B cell (primary cell): ENCODE results near the gene RAB4A. TPM values are rescaled to one million over a fixed set of nuclear protein-coding genes. Genes with fewer than 3 reads are reported as not detected.

Experiments
- ATAC-seq: fragments of 200-7000 bp; cut with Tn5 transposase; one replicate; pipeline ENCODE4 v1.10.0; 2021; ENCODE audit warnings: low read depth, mild to moderate bottlenecking, moderate number of reproducible peaks, moderate library complexity
- CTCF ChIA-PET: fragments of 350-600 bp; sonication (Branson Sonifier 250); formaldehyde crosslinking; loops from one replicate; lab custom pipeline; 2021; ENCODE audit warnings: antibody characterized with exemption, inconsistent platforms; lab: Charles Lee
- POLR2A ChIA-PET: fragments of 350-600 bp; sonication (Branson Sonifier 250); formaldehyde crosslinking; loops from one replicate; lab custom pipeline; 2021; ENCODE audit warnings: antibody characterized with exemption; lab: Charles Lee
- DNase-seq: peaks from one replicate; pipeline ENCODE4 v3.0.0; 2013
- H2AFZ ChIP-seq: 2 replicates; pipeline ENCODE4 v1.6.1; 2012; ENCODE audit warnings: mild to moderate bottlenecking, low read depth, low read length; ENCODE audit not compliant: insufficient read depth, poor library complexity, severe bottlenecking
- H3K27ac ChIP-seq, 2 donors: 1 replicate in 1 of 2; 2 replicates in 1 of 2; pipeline ENCODE4 v1.5.1; 2012 to 2013; ENCODE audit warnings: low read length in 2 of 2, mild to moderate bottlenecking in 2 of 2, moderate library complexity in 1 of 2
- H3K27me3 ChIP-seq, 4 experiments: fragments of 200-600 bp in 1 of 4; sonication (generic) in 1 of 4; replicated peaks in 1 of 4; 1 replicate in 2 of 4; 2 replicates in 2 of 4; pipeline versions ENCODE4 v1.6.1 to v1.7.0; 2013 to 2016; ENCODE audit warnings: low read length in 3 of 4, mild to moderate bottlenecking in 2 of 4, mixed read lengths in 1 of 4, moderate library complexity in 1 of 4; ENCODE audit not compliant: insufficient read depth in 4 of 4, control insufficient read depth in 3 of 4; ENCODE audit errors: control extremely low read depth in 1 of 4
- H3K36me3 ChIP-seq, 2 experiments: replicated peaks in 1 of 2; 1 replicate in 1 of 2; 2 replicates in 1 of 2; pipeline versions ENCODE4 v1.6.1 to v1.7.1; 2013; ENCODE audit warnings: low read length in 1 of 2; ENCODE audit not compliant: insufficient read depth in 2 of 2, control insufficient read depth in 1 of 2; ENCODE audit errors: control extremely low read depth in 1 of 2, extremely low read depth in 1 of 2
- H3K4me1 ChIP-seq, 2 donors: fragments of 200-600 bp in 1 of 2; sonication (generic) in 1 of 2; 1 replicate in 1 of 2; 2 replicates in 1 of 2; pipeline versions ENCODE4 v1.5.1 to v1.6.1; 2013 to 2017; ENCODE audit warnings: low read length in 2 of 2; ENCODE audit not compliant: control insufficient read depth in 2 of 2, insufficient read depth in 2 of 2
- H3K4me2 ChIP-seq: replicated peaks from 2 replicates; pipeline ENCODE3; 2012; ENCODE audit warnings: mild to moderate bottlenecking, low read depth, low read length; ENCODE audit not compliant: poor library complexity, severe bottlenecking
- H3K4me3 ChIP-seq, 5 experiments: fragments of 200-600 bp in 1 of 5; sonication (generic) in 1 of 5; 1 replicate in 3 of 5; 2 replicates in 2 of 5; pipeline versions ENCODE4 v1.5.1 to v1.7.0; 2011 to 2016; ENCODE audit warnings: low read length in 4 of 5, mild to moderate bottlenecking in 4 of 5, low read depth in 2 of 5, control low read depth in 1 of 5, moderate library complexity in 1 of 5; ENCODE audit not compliant: insufficient read depth in 1 of 5; ENCODE audit errors: control extremely low read depth in 1 of 5, extremely low read depth in 1 of 5
- H3K79me2 ChIP-seq: fragments of 200-600 bp; sonication (generic); one replicate; pipeline ENCODE4 v1.6.0; 2016; ENCODE audit warnings: low read length; ENCODE audit not compliant: control insufficient read depth, insufficient read depth
- H3K9ac ChIP-seq: fragments of 200-600 bp; sonication (generic); 2 replicates; pipeline ENCODE4 v1.6.1; 2017; ENCODE audit warnings: mild to moderate bottlenecking, low read length, moderate library complexity
- H3K9me3 ChIP-seq, 3 donors: one replicate each; pipeline versions ENCODE4 v1.6.1 to v1.7.1; 2013; ENCODE audit warnings: low read length in 2 of 3; ENCODE audit not compliant: control insufficient read depth in 2 of 3, insufficient read depth in 1 of 3; ENCODE audit errors: control extremely low read depth in 1 of 3
- H4K20me1 ChIP-seq: 2 replicates; pipeline ENCODE4 v1.6.0; 2012; ENCODE audit warnings: mild to moderate bottlenecking, low read length; ENCODE audit not compliant: insufficient read depth, control insufficient read depth, poor library complexity, severe bottlenecking
- H3K27ac Mint-ChIP-seq: one replicate; pipeline ENCODE4 v1.8.0; 2021; ENCODE audit warnings: mixed read lengths
- H3K27me3 Mint-ChIP-seq: one replicate; pipeline ENCODE4 v1.8.0; 2021; ENCODE audit warnings: mixed read lengths
- H3K4me1 Mint-ChIP-seq: one replicate; pipeline ENCODE4 v1.8.0; 2021; ENCODE audit warnings: mixed read lengths
- H3K4me3 Mint-ChIP-seq: one replicate; pipeline ENCODE4 v1.8.0; 2021; ENCODE audit warnings: mixed read lengths
- H3K9me3 Mint-ChIP-seq: one replicate; pipeline ENCODE4 v1.8.0; 2022; ENCODE audit warnings: mixed read lengths; ENCODE audit not compliant: insufficient read depth
- CTCF ChIP-seq: fragments of 200-600 bp; IDR thresholded peaks from one replicate; pipeline ENCODE4 v1.8.0; 2022; ENCODE audit warnings: antibody characterized with exemption, mild to moderate bottlenecking
- EZH2 ChIP-seq: IDR thresholded peaks from 2 replicates; pipeline ENCODE4 v1.6.1; 2012; ENCODE audit warnings: borderline replicate concordance, low read depth, mild to moderate bottlenecking, moderate library complexity, low read length; ENCODE audit not compliant: insufficient read depth, poor library complexity, severe bottlenecking
- WGBS: methylation state at CpG from one replicate; pipeline ENCODE4 v1.1.5; 2013; ENCODE audit warnings: missing lambda C conversion rate; ENCODE audit not compliant: insufficient coverage; 5-methylcytosine and 5-hydroxymethylcytosine counted together
- intact Hi-C: fragments of 100-400 bp; cut with micrococcal nuclease; formaldehyde crosslinking; loops from one replicate; pipeline ENCODE4 v1.10.0; 2022
- polyA plus RNA-seq: library from polyadenylated mRNA; depleted of rRNA; stranded (reverse); fragments of >200 nt; gene quantifications from 2 replicates; pipeline ENCODE4 v1.2.3, GENCODE V29; 2012
- total RNA-seq, 2 donors: library from RNA; stranded (reverse); fragments of 120-200 nt in 1 of 2; gene quantifications; 1 replicate in 1 of 2; 2 replicates in 1 of 2; pipeline versions ENCODE4 v1.2.3 to v1.2.4, GENCODE V29; 2013 to 2022

Gene RAB4A
- total and polyA plus RNA-seq, 2 donors (not counting 1 experiment from before 2014, with no cell fraction given): 14.7 to 49.7 TPM

GRCh38 chr1:229264487-229264886, 6.4 kb upstream of the RAB4A start:
- Mint-ChIP-seq H3K27me3 (no peaks in the 10 kb centered on the region), H3K27ac (no peak overlapping the region), H3K4me3 (no peak overlapping the region), H3K4me1 (no peaks in the 10 kb centered on the region), H3K9me3 (peaks cover 3% of the 10 kb centered on the region)
- intact Hi-C loops: no loop called here
- WGBS: 96% methylated on average over 3 of the region's 5 CpGs
- ChIA-PET POLR2A (no interaction called here), CTCF (no interaction called here)
- no peaks in the 10 kb centered on the region for H3K27me3 ChIP-seq
- H2AFZ ChIP-seq: no peak overlapping the region
- H4K20me1 ChIP-seq: no peaks in the 10 kb centered on the region
- H3K9me3 ChIP-seq: peaks cover 0 to 5% (median 2%) of the 10 kb centered on the region in 3 donors
- no peak overlapping the region for H3K4me2 ChIP-seq
- no peak overlapping the region for H3K9ac ChIP-seq
- ATAC-seq (no peak), DNase-seq (no peak)
- TF ChIP-seq CTCF (no peak), EZH2 (no peak)
- no peaks in the 10 kb centered on the region for H3K79me2 ChIP-seq
- no peak overlapping the region for H3K27ac ChIP-seq
- H3K36me3 ChIP-seq: no peaks in the 10 kb centered on the region
- no peak overlapping the region for H3K4me3 ChIP-seq
- H3K4me1 ChIP-seq: no peaks in the 10 kb centered on the region

GRCh38 chr1:229266274-229266673, 4.6 kb upstream of the RAB4A start:
- Mint-ChIP-seq H3K9me3 (peaks cover 3% of the 10 kb centered on the region), H3K4me3 (no peak overlapping the region), H3K4me1 (no peaks in the 10 kb centered on the region), H3K27me3 (no peaks in the 10 kb centered on the region), H3K27ac (no peak overlapping the region)
- Histone ChIP-seq H3K27ac (no peak overlapping the region), H3K27me3 (no peaks in the 10 kb centered on the region), H3K9me3 (peaks cover 2 to 12% (median 2%) of the 10 kb centered on the region in 3 donors), H3K36me3 (no peaks in the 10 kb centered on the region), H2AFZ (no peak overlapping the region), H3K79me2 (no peaks in the 10 kb centered on the region), H3K4me2 (no peak overlapping the region), H3K4me3 (no peak overlapping the region), H3K4me1 (peaks cover 0 to 5% of the 10 kb centered on the region in 2 donors), H3K9ac (no peak overlapping the region), H4K20me1 (no peaks in the 10 kb centered on the region)
- TF ChIP-seq EZH2 (no peak), CTCF (no peak)
- POLR2A ChIA-PET: no interaction called here
- intact Hi-C loops: loop anchor here (5.0 kb wide), 1 partner anchor 801 kb away; the partner anchor contains the start of gene GALNT2
- ATAC-seq (no peak), DNase-seq (no peak)
- no CpG with 5 or more reads among the region's 3 CpGs for WGBS
- CTCF ChIA-PET: interaction anchor here (1.0 kb wide), 1 partner anchor 9 kb away, joined by 3 read pairs; no protein-coding TSS in a partner anchor
